Cardiac fibroblast (primary cell): Measurements from ENCODE around the gene ACOT2.

Experiments
- DNase-seq, 2 donors: peaks; one replicate each; pipeline versions ENCODE4 v3.0.0 to v3.0.0-alpha.2; 2010; ENCODE audit warnings: low read depth in 2 of 2
- H3K4me3 ChIP-seq, 2 donors: replicated peaks in 1 of 2; 1 replicate in 1 of 2; 2 replicates in 1 of 2; pipeline ENCODE4 v1.5.1; 2011; ENCODE audit warnings: low read depth in 2 of 2, low read length in 2 of 2, mild to moderate bottlenecking in 2 of 2, moderate library complexity in 1 of 2
- TF ChIP-seq, protein P1 (sequence below): IDR thresholded peaks from one replicate; pipeline ENCODE4 v1.5.1; 2011; ENCODE audit warnings: low read depth, mild to moderate bottlenecking, low read length, inconsistent platforms

The ACOT2 gene

DNA sequence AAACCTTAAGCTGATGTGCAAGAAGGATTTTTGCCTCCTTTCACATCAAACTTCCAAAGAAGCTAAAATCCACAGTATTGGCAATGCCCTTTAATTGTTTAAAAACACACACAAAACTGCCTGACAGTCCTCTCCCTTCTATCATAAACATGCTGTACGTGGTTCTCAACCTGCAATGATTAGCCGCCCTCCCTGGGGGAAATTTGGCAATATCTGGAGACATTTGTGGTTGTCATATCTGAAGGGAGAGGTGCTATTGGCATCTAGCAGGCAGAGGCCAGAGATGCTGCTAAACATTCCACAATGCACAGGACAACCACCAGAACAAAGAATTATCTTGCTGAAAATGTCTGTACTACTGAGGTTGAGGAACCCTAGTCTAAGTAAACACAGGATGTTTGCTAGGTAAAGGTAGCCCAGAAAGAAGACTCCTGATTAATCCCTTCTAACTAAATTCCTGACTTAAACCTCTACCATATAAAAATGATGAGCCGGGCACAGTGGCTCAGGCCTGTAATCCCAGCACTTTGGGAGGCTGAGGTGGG is 44.5 kb downstream of the ACOT2 start:
- TF ChIP-seq, protein P1, sequence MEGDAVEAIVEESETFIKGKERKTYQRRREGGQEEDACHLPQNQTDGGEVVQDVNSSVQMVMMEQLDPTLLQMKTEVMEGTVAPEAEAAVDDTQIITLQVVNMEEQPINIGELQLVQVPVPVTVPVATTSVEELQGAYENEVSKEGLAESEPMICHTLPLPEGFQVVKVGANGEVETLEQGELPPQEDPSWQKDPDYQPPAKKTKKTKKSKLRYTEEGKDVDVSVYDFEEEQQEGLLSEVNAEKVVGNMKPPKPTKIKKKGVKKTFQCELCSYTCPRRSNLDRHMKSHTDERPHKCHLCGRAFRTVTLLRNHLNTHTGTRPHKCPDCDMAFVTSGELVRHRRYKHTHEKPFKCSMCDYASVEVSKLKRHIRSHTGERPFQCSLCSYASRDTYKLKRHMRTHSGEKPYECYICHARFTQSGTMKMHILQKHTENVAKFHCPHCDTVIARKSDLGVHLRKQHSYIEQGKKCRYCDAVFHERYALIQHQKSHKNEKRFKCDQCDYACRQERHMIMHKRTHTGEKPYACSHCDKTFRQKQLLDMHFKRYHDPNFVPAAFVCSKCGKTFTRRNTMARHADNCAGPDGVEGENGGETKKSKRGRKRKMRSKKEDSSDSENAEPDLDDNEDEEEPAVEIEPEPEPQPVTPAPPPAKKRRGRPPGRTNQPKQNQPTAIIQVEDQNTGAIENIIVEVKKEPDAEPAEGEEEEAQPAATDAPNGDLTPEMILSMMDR, result no peak
- DNase-seq, result no peak
- peak overlapping the region in 1 of 2 donors; percentile 63 for H3K4me3 ChIP-seq

- no peak for DNase-seq
- no peak overlapping the region for H3K4me3 ChIP-seq
- TF ChIP-seq, protein P1, result no peak
Measured at GRCh38 chr14:73616831-73617230, 47.8 kb downstream of the ACOT2 start.

GRCh38 chr14:73619524-73619923 is 50.5 kb downstream of the ACOT2 start:
- TF ChIP-seq, protein P1, result no peak
- no peak for DNase-seq

DNA sequence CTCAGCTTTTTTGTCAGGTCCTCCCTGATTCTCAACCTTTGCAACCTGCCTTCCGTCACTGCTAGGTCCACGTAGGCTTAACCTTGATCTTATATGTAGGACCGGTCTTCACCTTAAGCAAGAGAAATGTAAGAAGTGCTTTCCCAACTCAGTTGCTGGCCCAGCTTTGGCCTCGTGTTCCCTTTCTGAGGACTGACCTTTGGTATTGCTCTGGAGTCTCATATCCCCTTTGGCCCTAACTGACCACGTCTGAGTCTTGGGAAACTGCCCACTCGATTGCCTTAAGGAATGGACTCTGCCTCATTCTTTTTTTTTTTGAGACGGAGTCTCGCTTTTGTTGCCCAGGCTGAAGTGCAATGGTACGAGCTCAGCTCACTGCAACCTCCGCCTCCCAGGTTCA is 51.3 kb downstream of the ACOT2 start:
- no peak for DNase-seq
- TF ChIP-seq, protein P1, result no peak
- H3K4me3 ChIP-seq, result no peak overlapping the region

More at GRCh38 chr14:73619524-73619923, 50.5 kb downstream of the ACOT2 start:
- no peak overlapping the region for H3K4me3 ChIP-seq

DNA sequence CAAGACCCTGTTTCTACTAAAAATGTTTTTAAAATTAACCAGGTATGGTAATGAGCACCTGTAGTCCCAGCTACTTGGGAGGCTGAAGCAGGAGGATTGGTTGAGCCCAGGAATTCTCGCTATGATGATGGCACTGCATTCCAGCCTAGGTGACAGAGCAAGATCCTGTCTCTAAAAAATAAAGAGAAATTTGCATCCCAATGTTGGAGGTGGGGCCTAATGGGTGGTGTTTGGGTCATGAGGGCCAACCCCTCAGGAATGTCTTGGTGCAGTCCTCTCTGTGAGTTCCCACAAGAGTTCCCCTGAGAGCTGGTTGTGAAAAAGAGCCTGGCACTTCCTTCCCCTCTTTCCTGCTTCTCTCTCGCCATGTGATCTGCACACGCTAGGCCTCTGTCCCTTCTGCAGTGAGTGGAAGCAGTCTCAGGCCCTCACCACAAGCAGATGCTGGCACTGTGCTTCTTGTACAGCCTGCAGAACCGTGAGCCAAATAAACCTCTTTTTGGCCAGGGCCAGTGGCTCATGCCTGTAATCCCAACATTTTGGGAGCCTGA is 54.6 kb downstream of the ACOT2 start:
- no peak for DNase-seq
- TF ChIP-seq, protein P1, result no peak
- no peak overlapping the region for H3K4me3 ChIP-seq
